Mucosa of rectum (tissue), 2 donors: ENCODE results near the gene MEST.

Experiments used
- H3K27ac ChIP-seq, 2 donors: one replicate each; pipeline ENCODE4 v1.7.0; 2013; ENCODE audit warnings: inconsistent platforms in 2 of 2, low read depth in 2 of 2, low read length in 2 of 2
- H3K27me3 ChIP-seq, 2 donors: one replicate each; pipeline ENCODE4 v1.7.0; 2013; ENCODE audit warnings: low read length in 2 of 2; ENCODE audit not compliant: control insufficient read depth in 2 of 2, insufficient read depth in 2 of 2
- H3K36me3 ChIP-seq, 2 donors: one replicate each; pipeline ENCODE4 v1.7.0; 2013; ENCODE audit warnings: low read length in 2 of 2; ENCODE audit not compliant: control insufficient read depth in 2 of 2, insufficient read depth in 2 of 2
- H3K4me1 ChIP-seq, 2 donors: one replicate each; pipeline ENCODE4 v1.7.0; 2013; ENCODE audit warnings: low read length in 2 of 2, mild to moderate bottlenecking in 1 of 2; ENCODE audit not compliant: control insufficient read depth in 2 of 2, insufficient read depth in 2 of 2
- H3K4me3 ChIP-seq, 2 donors: one replicate each; pipeline ENCODE4 v1.7.0; 2013; ENCODE audit warnings: low read length in 2 of 2
- H3K9ac ChIP-seq, 2 donors: one replicate each; pipeline ENCODE4 v1.7.0; 2013; ENCODE audit warnings: low read length in 2 of 2, low read depth in 1 of 2, mild to moderate bottlenecking in 1 of 2
- H3K9me3 ChIP-seq, 2 donors: one replicate each; pipeline ENCODE4 v1.7.0; 2013; ENCODE audit warnings: low read length in 2 of 2; ENCODE audit not compliant: control insufficient read depth in 2 of 2
- donor health status: healthy.
- donor health status: Normal muscosa, but diverticular disease.

The MEST gene

DNA sequence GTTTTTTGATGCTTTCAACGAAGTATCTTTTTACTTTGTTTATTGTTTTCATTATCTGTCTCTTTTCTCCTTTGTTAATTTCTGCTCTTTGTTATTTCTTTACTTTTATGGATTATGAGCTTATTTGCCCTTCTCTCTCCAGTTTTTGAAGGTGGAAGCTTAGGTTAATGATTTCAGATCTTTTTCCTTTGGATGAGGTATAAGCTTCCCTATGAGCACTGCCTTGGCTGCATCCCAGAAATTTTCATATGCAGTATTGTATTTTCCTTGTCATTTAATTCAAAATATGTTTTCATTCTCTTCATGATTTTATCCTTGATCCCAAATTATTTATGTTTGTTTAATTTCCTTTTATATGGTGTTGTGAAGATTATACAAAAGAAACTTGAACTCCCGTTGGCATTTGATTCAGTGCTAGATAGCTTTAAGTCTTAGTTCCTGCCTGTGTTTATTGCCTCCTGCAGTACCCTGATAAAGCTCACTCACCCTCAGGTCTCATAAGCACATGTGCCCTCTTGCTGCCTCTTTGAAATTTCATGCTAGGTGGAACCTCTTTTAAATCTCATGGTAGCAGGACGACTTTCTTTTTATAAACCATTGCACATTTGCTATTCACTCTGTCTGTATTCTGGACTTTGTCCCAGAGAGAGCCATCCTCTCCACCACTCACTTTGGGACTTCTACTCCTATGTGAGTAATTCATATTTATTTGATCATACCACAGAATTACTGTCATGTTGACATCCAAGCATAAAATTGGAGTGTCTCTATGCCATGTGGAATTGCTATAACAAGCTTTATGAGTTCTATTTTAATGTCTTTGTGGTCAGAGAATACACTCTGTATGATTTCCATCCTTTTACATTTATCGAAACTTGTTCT lies 28.1 kb upstream of the MEST start:
- Histone ChIP-seq H3K36me3 (no peaks in the 10 kb centered on the region), H3K4me1 (no peaks in the 10 kb centered on the region), H3K9ac (no peak overlapping the region)

DNA sequence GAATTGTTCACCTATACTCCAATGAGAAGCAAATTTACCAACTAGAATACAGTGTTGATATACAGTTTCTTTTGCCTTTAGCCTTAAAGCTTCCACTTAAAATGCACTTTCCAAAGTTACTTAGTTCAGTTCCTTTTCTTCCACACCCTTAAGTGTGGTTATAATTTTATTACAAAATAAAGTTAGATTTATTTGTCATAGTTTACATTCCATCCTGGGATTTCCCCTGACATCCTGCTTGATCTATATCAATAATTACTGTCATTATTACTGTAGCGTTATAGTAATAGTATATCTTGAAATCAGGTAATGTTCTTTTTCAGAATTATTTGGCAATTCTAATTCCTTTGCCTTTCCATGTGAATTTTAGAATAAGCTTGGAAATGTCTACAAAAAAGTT lies 23.3 kb upstream of the MEST start:
- no peaks in the 10 kb centered on the region for H3K36me3 ChIP-seq
- H3K4me3 ChIP-seq: no peak overlapping the region
- H3K9ac ChIP-seq: no peak overlapping the region
- H3K4me1 ChIP-seq: no peaks in the 10 kb centered on the region
- no peak overlapping the region for H3K27ac ChIP-seq
- H3K9me3 ChIP-seq: no peaks in the 10 kb centered on the region
- H3K27me3 ChIP-seq: peaks cover 0 to 4% of the 10 kb centered on the region in 2 donors

More for the DNA sequence above, 28.1 kb upstream of the MEST start:
- H3K9me3 ChIP-seq: peaks cover 0 to 2% of the 10 kb centered on the region in 2 donors
- no peak overlapping the region for H3K27ac ChIP-seq
- H3K27me3 ChIP-seq: peaks cover 0 to 4% of the 10 kb centered on the region in 2 donors
- H3K4me3 ChIP-seq: no peak overlapping the region

DNA sequence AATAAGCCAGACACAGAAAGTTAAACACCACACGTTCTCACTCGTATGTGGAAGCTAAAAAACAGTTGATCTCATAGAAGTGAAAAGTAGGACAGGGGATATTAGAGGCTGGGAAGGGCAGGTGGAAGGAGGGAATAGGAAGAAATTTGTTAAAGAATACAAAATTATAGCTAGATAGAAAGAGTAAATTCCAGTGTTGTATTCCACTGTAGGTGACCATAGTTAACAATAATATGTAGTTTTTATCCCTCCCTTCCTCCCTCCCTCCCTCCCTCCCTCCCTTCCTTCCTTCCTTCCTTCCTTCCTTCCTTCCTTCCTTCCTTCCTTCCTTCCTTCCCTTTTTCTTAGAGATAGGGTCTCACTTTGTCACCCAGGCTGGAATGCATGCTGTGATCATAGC lies 19.9 kb upstream of the MEST start:
- Histone ChIP-seq H3K4me1 (no peaks in the 10 kb centered on the region), H3K36me3 (no peaks in the 10 kb centered on the region), H3K27ac (no peak overlapping the region), H3K9ac (no peak overlapping the region), H3K9me3 (no peaks in the 10 kb centered on the region), H3K27me3 (peaks cover 0 to 4% of the 10 kb centered on the region in 2 donors), H3K4me3 (no peak overlapping the region)

GRCh38 chr7:130473289-130473688 lies 18.6 kb upstream of the MEST start:
- Histone ChIP-seq H3K27ac (no peak overlapping the region), H3K4me1 (no peaks in the 10 kb centered on the region), H3K9me3 (peaks cover under 1 to 3% of the 10 kb centered on the region in 2 donors), H3K36me3 (no peaks in the 10 kb centered on the region), H3K4me3 (no peak overlapping the region), H3K27me3 (peaks cover 0 to 2% of the 10 kb centered on the region in 2 donors), H3K9ac (no peak overlapping the region)

DNA sequence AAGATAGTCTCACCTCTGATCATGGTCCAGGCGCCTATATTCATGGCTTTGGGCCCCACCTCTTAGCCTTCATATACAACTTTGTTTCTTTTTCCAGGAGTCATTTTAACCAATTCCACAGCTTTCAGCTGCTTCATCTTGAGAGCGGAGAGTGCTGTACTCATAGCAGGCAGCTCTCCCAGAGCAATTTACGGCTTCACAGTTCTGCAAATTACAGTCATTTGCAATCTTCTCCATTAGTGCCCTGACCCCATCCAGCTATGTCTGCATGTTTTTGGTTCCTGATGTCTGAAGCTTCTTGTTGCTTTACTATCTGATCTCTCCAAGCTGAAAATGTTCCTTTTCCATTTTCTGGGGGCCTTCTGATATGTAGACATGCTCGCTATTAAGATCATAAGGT lies 18.0 kb upstream of the MEST start:
- Histone ChIP-seq H3K27ac (no peak overlapping the region), H3K27me3 (no peaks in the 10 kb centered on the region), H3K36me3 (no peaks in the 10 kb centered on the region), H3K9me3 (peaks cover 2 to 3% of the 10 kb centered on the region in 2 donors), H3K9ac (peak overlapping the region in 1 of 2 donors; percentile 4), H3K4me3 (no peak overlapping the region), H3K4me1 (no peaks in the 10 kb centered on the region)

GRCh38 chr7:130475776-130476175 lies 16.1 kb upstream of the MEST start:
- no peaks in the 10 kb centered on the region for H3K36me3 ChIP-seq
- H3K9ac ChIP-seq: no peak overlapping the region
- H3K9me3 ChIP-seq: peaks cover 2 to 3% of the 10 kb centered on the region in 2 donors
- no peak overlapping the region for H3K27ac ChIP-seq
- no peak overlapping the region for H3K4me3 ChIP-seq
- H3K27me3 ChIP-seq: no peaks in the 10 kb centered on the region
- no peaks in the 10 kb centered on the region for H3K4me1 ChIP-seq

GRCh38 chr7:130476297-130477150 lies 15.4 kb upstream of the MEST start:
- Histone ChIP-seq H3K9me3 (peaks cover 2 to 3% of the 10 kb centered on the region in 2 donors), H3K4me1 (no peaks in the 10 kb centered on the region), H3K4me3 (no peak overlapping the region), H3K27ac (no peak overlapping the region), H3K36me3 (no peaks in the 10 kb centered on the region), H3K27me3 (no peaks in the 10 kb centered on the region), H3K9ac (no peak overlapping the region)

DNA sequence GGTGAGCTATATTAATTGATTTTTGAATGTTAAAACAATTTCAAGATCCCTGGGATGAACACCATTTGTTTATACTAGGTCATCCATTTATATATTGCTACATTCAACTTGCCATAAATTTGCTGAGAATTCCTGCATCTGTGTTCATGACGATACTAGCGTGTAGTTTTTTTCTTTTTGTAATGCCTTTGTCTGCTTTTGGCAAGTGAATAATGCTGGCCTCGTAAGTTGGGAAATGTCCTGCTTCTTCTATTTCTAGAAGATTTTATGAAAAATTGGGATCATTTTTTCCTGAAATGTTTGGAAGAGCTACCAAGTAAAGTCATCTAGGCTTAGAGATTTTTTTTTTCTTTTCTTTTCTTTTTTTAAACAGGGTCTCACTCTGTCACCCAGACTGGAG lies 12.9 kb upstream of the MEST start:
- no peaks in the 10 kb centered on the region for H3K4me1 ChIP-seq
- H3K27ac ChIP-seq: no peak overlapping the region
- no peak overlapping the region for H3K4me3 ChIP-seq
- H3K9ac ChIP-seq: no peak overlapping the region
- H3K9me3 ChIP-seq: peaks cover 2 to 3% of the 10 kb centered on the region in 2 donors
- no peaks in the 10 kb centered on the region for H3K27me3 ChIP-seq
- no peaks in the 10 kb centered on the region for H3K36me3 ChIP-seq

GRCh38 chr7:130479716-130480400 lies 12.0 kb upstream of the MEST start:
- H3K27me3 ChIP-seq: no peaks in the 10 kb centered on the region
- no peak overlapping the region for H3K4me3 ChIP-seq
- peaks cover 2 to 3% of the 10 kb centered on the region in 2 donors for H3K9me3 ChIP-seq
- H3K9ac ChIP-seq: no peak overlapping the region
- no peaks in the 10 kb centered on the region for H3K4me1 ChIP-seq
- H3K27ac ChIP-seq: no peak overlapping the region
- H3K36me3 ChIP-seq: no peaks in the 10 kb centered on the region
